LHCN-M2 (cell line): ENCODE results near the gene RSPH3. TPM values are rescaled to one million over a fixed set of nuclear protein-coding genes. Genes with fewer than 3 reads are reported as not detected.
"Not testable (repeated sequence)": the region's sequence is repeated elsewhere in the genome, so short reads cannot be mapped to it uniquely, and the experiment has no call there.

ENCODE experiments used
- DNase-seq: peaks from one replicate; pipeline ENCODE4 v3.0.0-alpha.2; 2012; ENCODE audit warnings: low read depth
- total RNA-seq: library from RNA; depleted of rRNA; stranded (reverse); fragments of >200 nt; gene quantifications from 2 replicates; pipeline ENCODE4 v1.2.3, GENCODE V29; 2014

Gene RSPH3
- total RNA-seq, 1 experiment from 2014 or later = 5.1 TPM

DNA sequence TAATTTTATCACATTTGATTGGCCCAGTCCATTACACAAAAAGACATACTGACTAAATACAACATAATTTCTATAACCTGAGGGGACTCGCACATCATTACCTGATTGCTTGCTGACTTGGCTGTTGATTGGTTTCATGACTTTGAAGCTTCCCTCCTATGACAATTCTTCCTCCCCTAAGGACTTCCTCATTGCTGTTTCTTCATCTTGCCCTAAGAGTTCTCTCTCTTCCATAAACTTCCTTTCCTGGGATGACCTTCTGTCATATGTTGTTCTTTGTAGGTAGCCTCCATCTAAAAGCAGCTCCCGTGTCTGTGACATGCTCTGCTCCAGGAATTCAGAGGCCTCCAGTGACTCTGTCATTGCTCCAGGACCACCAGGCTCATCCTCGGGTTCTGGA lies 22.6 kb downstream of the RSPH3 start:
- DNase-seq = no peak

DNA sequence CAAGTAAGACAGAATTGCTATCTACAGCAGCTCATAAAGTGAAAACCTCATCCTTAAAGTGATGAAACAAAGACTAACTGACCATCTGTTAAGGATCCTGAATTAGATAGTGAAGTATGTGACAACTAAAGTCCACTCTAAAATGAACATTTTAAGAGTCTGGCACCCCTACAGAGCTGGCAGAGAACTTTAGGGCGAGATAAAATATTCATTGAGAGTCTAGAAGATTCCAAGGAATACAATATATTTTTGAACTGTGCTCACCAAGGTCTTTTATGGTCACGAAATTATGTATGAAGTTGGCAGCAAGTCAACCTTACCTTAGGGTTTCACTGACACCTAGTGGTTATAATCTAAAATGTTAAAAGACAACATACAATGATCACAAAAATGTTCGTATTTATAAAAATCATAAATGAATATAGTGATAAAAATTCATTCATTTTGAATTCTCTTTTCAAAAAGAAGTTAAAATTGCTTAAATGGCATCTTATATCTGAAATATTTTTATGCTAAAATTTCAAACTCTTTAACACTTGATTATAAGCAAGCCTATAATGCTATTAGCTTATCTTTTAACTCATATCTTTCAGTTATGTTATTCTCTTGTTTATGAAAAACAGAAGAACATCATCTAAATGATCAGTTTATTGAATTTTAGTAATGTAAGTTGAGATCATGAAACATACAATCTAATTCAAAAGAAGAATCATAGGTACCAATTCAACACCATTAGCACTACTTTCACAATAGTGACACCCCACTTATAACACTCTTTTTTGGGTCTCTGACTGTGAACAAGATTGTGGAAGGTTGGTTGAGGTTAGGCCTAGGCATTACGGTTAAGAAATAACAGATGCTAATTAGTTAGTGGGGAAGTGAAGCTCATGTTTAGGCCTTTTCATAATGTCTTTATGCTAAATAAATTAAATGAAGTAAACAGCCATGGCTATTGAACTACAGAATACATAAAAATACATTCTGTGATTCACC lies 27.5 kb downstream of the RSPH3 start:
- peak; percentile 55 for DNase-seq

DNA sequence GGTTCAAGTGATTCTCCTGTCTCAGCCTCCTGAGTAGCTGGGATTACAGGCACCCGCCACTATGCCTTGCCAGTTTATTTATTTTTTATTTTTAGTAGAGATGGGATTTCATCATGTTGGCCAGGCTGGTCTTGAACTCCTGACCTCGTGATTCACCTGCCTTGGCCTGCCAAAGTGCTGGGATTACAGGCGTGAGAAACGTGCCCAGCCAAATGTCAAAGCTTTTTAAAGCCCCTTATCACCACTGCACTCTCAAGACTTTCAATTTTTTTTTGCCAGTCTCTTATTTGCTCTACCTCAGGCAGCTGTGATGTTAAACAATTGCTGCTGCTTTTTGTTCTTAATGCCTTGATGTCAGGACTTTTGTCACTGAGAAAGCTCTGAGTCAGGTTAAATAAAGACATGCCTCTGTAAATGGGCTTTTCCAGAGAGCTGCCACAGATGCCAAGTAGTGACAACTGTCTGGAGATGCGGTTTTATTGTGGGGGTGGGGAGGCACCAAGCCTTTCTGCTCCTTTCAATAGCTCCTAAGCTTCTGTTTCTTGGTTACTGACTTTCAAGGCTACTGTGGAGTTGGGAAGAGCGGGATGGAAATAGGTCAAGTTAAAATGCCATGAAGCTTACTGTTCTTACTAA lies 29.2 kb downstream of the RSPH3 start:
- DNase-seq = peak; percentile 5

DNA sequence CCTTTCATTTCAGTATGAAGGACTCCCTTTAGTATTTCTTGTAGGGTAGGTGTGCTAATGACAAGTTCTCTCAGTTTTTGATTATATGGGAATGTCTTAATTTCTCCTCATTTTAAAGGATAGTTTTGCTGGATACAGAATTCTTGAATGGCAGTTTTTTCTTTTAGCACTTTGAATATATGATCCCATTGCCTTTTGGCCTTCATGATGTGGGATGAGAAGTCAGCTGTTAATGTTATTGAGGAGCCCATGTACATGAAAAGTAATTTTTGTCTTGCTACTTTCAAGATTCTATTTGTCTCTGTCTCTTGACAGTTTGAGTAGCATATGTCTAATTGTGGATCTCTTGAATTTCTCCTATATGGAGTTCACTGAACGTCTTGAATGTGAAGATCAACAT lies 30.9 kb downstream of the RSPH3 start:
- peak; percentile 11 for DNase-seq

DNA sequence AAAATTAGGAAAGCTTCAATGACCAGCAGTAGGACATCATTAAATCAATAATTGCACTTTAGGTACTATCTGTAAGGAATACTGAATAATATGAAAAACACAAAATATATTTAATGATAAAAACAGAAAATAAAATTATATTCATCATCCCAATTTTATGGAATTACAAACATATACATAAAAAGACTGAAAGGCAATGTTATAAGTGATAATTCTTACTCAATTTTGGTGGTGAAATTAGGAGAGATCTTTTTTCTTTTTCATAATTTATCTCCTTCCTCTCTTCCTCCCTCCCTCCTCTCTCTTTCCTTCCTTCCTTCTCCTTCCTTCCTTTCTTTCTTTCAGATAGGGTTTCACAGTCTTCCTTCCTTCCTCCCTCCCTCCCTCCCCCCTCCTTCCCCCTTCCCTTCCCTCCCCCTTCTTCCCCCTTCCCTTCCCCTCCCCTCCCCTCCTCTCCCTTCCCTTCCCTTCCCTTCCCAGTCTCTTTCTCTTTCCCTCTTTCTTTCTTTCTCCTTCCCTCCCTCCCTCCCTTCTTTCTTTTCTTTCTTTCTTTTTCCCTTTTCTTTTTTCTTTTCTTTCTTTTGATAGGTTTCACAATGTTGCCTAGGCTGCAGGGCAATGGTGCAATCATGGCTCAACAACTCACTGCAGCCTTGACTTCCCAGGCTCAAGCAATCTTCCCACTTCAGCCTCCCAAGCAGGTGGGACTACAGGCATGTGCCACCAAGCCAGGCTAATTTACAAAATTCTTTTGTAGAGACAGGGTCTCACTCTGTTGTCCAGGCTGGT lies 36.8 kb downstream of the RSPH3 start:
- DNase-seq = no peak

DNA sequence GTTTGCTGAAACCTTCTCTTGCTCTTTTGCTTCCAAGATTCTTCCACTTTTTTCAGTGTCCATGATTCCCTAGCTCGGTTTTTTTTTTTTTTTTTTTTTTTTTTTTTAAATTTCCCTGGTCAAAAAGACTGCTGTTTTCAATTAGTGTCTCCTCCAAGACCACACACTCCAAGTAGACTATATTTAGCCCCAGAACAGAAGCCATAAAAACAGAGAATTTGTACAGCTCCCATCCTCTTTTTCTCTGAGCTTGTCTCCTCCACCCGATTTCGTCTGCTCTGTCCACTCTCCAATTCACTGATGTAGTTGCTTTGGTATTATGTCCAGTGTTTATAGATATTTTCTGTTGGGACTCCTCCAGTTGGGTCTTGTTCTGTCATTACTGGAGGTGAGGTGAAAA lies 37.6 kb downstream of the RSPH3 start:
- no peak for DNase-seq

DNA sequence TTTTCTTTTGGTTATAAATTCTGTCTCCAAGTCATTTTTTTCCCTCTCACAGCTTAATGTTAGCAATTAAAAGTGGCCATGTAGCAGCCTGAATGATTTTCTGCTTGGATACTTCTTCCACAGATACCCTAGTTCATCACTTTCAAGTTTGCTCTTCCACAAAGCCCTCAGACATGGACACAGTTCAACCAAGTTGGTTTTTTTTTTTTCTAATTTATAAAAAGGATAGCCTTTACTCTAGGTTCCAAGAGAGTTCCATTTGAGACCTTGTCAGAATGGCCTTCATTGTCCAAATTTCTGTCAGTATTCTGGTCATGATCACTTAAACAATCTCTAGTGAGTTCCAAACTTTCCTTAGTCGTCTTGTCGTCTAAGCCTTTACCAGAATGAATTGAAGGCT lies 40.0 kb downstream of the RSPH3 start:
- DNase-seq = no peak

DNA sequence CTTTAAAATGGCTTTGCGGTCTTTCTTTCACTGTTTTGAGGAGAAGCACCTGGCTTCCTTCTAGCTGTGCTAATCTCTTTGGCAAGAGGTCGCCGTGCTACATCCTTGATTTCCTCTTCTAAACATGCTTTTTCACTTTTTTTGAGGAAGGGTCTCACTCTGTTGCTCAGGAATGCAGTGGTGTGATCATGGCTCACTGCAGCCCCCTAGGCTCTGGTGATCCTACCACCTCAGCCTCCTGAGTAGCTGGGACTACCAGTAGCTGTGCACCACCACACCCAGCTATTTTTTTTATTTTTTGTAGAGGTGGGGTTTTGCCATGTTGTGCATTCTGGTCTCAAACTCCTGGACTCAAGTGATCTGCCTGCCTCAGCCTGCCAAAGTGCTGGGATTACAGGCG lies 40.5 kb downstream of the RSPH3 start:
- DNase-seq = no peak

DNA sequence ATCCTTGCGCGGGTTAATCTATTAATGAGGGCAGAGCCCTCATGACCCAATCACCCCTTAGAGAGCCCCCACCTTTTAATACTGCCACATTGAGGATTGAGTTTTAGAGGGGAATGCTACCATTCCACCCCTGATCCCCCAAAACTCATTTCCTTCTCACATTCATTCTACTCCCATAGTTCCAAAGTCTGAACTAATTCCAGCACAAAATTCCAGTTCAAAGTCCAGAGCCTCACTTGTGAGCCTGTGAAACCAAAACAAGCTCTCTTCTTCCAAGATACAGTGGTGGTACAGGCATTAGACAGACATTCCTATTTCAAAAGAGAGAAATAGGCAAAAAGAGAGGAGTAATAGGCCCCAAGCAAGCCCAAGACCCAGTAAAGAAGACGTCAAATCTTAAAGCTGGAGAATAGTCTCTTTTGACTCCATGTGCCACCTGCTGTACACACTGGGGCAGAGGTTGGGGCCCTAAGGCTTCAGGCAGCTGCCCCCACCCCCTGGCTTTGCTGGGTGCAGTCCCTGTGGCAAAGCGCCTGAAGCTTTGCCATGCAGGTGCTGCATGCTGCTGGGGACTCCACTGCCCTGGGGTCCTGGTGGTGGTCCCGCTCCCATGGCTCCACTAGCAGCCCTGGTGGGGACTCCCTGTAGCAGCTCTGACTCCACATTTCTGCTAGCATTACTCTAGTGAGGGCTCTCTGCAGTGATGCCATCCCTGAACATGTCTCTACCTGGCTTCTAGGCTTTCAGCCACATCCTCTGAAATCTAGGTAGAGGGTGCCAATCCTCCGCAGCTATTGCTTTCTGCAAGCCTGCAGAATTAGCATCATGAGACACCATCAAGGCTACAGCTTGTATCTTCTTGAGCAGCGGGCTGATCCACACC lies 41.3 kb downstream of the RSPH3 start:
- no peak for DNase-seq

DNA sequence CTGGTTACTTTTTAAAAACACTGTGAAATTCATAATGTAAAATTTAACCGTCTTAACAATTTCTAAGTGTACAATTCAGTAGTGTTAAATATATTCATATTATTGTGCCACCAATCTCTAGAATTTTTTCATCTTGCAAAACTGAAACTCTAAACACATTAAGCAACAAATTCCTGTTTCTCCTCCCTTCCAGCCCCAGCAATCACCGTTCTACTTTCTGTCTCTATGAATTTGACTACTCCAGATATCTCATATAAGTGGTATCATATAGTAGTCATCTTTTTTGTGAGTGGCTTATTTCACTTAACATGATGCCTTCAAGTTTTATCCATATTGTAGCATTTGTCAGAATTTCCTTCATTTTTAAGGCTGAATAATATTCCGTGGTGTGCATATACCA lies 44.7 kb downstream of the RSPH3 start:
- no peak for DNase-seq

DNA sequence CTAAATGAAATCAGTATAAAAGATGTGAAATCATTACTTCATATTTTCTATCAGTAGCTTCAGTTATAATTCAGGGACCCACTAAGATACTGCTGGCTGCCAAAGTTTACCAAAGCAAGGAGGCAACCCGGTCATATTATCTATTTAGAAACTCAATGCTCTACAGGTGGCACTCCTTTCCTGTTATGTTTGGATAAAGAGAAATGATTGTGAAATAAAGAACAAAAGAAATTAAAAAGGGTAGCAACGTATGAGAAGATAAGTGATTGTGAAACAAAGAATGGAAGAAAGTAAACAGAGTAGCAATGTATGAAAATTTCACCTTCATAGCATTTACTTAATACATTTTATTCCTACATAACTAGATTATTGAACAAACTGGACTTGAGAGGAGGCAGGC lies 45.2 kb downstream of the RSPH3 start:
- DNase-seq = no peak

DNA sequence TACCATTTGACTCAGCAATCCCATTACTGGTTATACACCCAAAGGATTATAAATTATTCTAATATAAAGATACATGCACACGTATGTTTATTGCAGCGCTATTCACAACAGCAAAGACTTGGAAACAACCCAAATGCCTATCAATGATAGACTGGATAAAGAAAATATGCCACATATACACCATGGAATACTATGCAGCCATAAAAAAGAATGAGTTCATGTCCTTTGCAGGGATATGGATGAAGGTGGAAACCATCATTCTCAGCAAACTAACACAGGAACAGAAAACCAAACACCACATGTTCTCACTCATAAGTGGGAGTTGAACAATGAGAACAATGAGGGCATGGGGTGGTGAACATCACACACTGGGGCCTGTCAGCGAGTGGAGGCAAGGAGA lies 48.0 kb downstream of the RSPH3 start:
- DNase-seq = not testable (repeated sequence)

DNA sequence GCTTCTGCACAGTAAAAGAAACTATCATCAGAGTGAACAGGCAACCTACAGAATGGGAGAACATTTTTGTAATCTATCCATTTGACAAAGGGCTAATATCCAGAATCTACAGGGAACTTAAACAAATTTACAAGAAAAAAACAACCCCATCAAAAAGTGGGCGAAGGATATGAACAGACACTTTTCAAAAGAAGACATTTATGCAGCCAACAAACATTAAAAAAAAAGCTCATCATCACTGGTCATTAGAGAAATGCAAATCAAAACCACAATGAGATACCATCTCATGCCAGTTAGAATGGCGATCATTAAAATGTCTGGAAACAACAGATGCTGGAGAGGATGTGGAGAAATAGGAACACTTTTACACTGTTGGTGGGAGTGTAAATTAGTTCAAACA lies 48.4 kb downstream of the RSPH3 start:
- DNase-seq = not testable (repeated sequence)

DNA sequence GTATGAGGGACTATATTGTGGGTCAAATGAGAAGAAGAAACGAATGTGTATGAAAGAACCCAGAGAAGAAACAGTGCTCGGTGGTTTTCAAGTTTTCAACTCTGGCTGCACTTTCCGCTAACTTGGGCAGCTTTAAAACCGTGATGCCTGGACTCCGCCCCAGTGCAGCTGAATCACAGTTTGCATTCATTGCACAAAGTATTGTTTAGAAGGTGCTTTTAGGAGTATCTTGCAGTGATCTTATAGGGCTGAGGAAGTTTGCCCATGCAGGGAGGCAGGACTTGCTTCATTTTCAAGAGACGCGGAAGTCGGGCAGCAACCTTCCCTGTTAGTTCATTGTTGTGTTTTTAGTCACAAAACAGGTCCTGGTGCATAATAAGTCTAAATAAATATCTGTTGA lies 52.7 kb downstream of the RSPH3 start:
- DNase-seq = no peak

DNA sequence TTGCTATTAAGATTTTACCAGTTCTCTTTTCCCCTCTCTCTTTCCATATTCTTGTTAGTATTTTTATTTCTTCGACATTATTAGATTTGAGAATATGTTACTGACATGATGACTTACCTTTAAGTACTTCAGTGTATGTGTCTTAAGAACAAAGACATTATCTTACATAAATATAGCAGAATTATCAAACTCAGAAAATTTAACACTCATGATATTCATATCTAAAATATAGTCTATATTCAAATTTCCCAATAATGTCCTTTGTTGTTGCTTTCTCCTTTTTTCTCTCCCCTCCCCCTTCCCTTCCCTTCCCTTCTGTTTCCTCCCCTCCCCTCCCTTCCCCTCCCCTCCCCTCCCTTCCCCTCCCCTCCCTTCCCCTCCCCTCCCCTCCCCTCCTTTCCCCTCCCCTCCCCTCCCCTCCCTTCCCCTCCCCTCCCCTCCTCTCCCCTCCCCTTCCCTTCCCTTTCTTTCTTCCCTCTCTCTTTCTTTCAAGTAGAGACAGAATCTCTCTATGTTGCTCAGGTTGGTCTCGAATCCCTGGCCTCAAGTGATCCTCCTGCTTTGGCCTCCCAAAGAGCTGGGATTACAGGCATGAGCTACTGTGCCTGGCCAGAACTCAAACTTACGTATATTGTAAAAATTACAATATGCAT lies 56.5 kb downstream of the RSPH3 start:
- DNase-seq = no peak

DNA sequence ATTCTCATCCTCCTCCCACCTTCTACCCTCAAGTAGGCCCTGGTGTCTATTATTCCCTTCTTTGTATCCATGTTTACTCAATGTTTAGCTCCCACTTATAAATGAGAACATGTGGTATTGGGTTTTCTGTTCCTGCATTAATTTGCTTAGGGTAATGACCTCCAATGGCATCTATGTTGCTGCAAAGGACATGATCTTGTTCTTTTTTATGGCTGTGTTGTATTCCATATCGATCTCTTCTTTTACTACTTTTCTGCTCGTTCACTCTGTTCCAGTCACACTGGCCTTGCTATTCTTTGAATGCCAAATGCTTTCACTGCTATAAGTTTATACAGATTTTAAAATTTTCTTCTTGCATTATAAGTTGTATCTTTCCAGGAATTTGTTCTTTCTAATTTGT lies 57.7 kb downstream of the RSPH3 start:
- DNase-seq = no peak

DNA sequence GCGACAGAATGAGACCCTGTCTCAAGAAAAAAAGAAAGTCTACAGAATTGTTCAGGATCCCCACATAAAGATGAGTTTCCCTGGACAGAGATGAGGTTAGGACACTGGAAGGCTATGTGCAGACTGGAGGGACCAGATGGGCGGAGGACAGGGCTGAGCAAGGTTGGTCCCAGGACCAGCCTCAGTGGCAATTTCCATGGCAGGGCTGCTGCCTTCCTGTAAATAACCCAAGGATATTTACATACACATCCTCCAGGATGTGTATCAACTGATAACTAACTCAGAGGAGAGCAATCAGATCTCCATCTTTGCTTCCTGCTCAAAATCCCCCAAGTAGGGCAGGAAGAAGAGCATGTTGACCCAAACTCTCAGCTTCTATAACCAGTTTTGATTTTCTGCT lies 58.8 kb downstream of the RSPH3 start:
- no peak for DNase-seq

DNA sequence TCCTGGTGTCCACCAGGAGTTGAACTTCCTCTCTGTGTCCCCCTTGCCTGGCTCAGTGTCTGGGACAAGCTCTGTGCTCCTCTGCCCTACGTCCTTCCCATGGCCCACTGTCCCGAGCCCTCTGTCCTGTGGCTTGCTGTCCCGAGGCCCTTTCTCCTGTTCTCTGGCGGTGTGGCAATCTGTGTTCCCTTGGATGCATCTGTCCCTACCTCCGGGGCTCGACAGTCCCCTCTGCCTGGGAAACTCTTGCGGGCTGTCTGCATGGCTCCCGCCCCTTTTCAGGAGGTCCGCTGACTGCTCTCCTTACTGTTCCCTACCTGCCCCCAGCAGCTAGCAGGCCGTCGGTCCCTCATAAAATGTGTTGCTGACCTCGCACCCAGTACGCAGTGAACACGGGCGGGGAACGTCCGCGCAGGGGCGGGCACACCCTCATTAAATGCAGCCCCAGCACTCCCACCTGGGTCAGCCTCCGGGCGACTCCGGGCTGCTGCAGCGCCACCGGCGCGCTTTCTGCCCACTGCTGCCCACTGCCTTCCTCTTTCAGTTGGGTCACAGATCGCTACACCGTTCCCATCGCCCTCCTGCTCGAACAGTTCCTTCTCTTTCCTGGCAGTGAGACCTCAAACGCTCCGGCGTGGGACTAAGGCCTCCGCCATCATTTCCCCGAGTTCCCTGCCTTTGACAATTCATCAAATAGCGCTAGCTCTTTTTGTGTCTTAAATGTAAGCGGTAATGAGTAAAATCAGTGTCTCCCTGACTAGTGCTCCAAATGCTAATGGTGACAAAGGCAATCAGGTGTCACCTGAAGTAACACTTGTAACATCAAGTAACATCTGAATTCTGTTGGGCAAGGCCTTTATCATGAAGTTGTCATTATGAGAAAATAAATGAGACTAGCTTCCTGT lies 60.5 kb downstream of the RSPH3 start:
- no peak for DNase-seq

DNA sequence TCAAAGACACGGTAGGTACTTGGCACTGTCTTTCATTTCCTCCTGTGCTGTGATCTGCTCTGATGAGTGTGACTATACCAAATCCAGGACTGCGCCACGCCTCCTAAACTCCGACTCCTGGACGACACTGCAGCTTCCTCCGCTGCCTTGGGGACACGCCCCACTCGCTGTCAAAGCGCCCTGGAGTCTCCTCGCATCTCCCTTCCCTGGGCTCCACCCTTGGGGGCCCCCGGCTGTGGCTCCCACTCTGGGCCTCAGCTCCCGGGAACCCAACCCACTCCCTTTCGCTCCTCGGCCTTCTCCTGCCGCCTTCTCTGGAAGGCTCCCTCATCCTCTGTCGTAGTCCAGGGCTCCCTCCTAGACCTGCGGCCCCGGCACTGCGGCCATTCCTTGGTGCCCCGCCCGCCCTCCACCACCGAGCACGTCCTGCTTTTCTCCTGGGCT lies 61.2 kb downstream of the RSPH3 start:
- DNase-seq = peak; percentile 11
